ENCODE measurements around the gene CBFA2T2.

The CBFA2T2 gene

GRCh38 chr20:33651562-33652048, 161.7 kb downstream of the CBFA2T2 start:
- H3K4me3 Mint-ChIP-seq, result no peak overlapping the region
- ATAC-seq (replicated peaks; ENCODE audit: extremely low read depth, poor library complexity, severe bottlenecking) (no peak), DNase-seq (ENCODE audit: low spot score in 2 of 2) (no peak)
- H3K4me1 Mint-ChIP-seq, result peaks cover 15% of the 10 kb centered on the region
- H3K27me3 Mint-ChIP-seq, result no peaks in the 10 kb centered on the region
- peaks cover 2% of the 10 kb centered on the region for H3K36me3 Mint-ChIP-seq (ENCODE audit: insufficient read depth)
- H3K27ac Mint-ChIP-seq (ENCODE audit: low read depth), result no peak overlapping the region
- H3K9me3 Mint-ChIP-seq, result no peaks in the 10 kb centered on the region

- no peak for DNase-seq (ENCODE audit: low spot score in 2 of 2)
- H3K4me1 Mint-ChIP-seq, result peaks cover 5% of the 10 kb centered on the region
- no peak overlapping the region for H3K27ac Mint-ChIP-seq (ENCODE audit: low read depth)
These were observed 163.5 kb downstream of the CBFA2T2 start for GRCh38 chr20:33653218-33653899.

GRCh38 chr20:33653900-33654596, 164.2 kb downstream of the CBFA2T2 start:
- Mint-ChIP-seq H3K27ac (ENCODE audit: low read depth) (no peak overlapping the region), H3K9me3 (no peaks in the 10 kb centered on the region), H3K4me1 (no peaks in the 10 kb centered on the region), H3K36me3 (ENCODE audit: insufficient read depth) (no peaks in the 10 kb centered on the region), H3K4me3 (no peak overlapping the region), H3K27me3 (no peaks in the 10 kb centered on the region)
- ATAC-seq (replicated peaks; ENCODE audit: extremely low read depth, poor library complexity, severe bottlenecking), result no peak
- no peak for DNase-seq (ENCODE audit: low spot score in 2 of 2)

More at GRCh38 chr20:33653218-33653899, 163.5 kb downstream of the CBFA2T2 start:
- no peak overlapping the region for H3K4me3 Mint-ChIP-seq
- H3K27me3 Mint-ChIP-seq, result no peaks in the 10 kb centered on the region
- H3K9me3 Mint-ChIP-seq, result no peaks in the 10 kb centered on the region
- H3K36me3 Mint-ChIP-seq (ENCODE audit: insufficient read depth), result no peaks in the 10 kb centered on the region
- ATAC-seq (replicated peaks; ENCODE audit: extremely low read depth, poor library complexity, severe bottlenecking), result peak; percentile 28

- DNase-seq (ENCODE audit: low spot score in 2 of 2) (no peak), ATAC-seq (replicated peaks; ENCODE audit: extremely low read depth, poor library complexity, severe bottlenecking) (no peak)
- no peaks in the 10 kb centered on the region for H3K4me1 Mint-ChIP-seq
- no peak overlapping the region for H3K4me3 Mint-ChIP-seq
- no peaks in the 10 kb centered on the region for H3K9me3 Mint-ChIP-seq
- peak overlapping the region; percentile 84 for H3K27ac Mint-ChIP-seq (ENCODE audit: low read depth)
- H3K36me3 Mint-ChIP-seq (ENCODE audit: insufficient read depth), result no peaks in the 10 kb centered on the region
- no peaks in the 10 kb centered on the region for H3K27me3 Mint-ChIP-seq
These were observed 164.8 kb downstream of the CBFA2T2 start for GRCh38 chr20:33654680-33655161.

- Mint-ChIP-seq H3K9me3 (no peaks in the 10 kb centered on the region), H3K4me3 (no peak overlapping the region), H3K27ac (ENCODE audit: low read depth) (peak overlapping the region; percentile 84), H3K36me3 (ENCODE audit: insufficient read depth) (no peaks in the 10 kb centered on the region), H3K27me3 (no peaks in the 10 kb centered on the region), H3K4me1 (no peaks in the 10 kb centered on the region)
- DNase-seq (ENCODE audit: low spot score in 2 of 2) (no peak), ATAC-seq (replicated peaks; ENCODE audit: extremely low read depth, poor library complexity, severe bottlenecking) (no peak)
These were observed 165.3 kb downstream of the CBFA2T2 start for GRCh38 chr20:33655164-33655563.

GRCh38 chr20:33656010-33656782, 166.3 kb downstream of the CBFA2T2 start:
- Mint-ChIP-seq H3K27ac (ENCODE audit: low read depth) (no peak overlapping the region), H3K36me3 (ENCODE audit: insufficient read depth) (no peaks in the 10 kb centered on the region), H3K9me3 (no peaks in the 10 kb centered on the region), H3K27me3 (no peaks in the 10 kb centered on the region), H3K4me3 (no peak overlapping the region), H3K4me1 (no peaks in the 10 kb centered on the region)
- no peak for ATAC-seq (replicated peaks; ENCODE audit: extremely low read depth, poor library complexity, severe bottlenecking)
- no peak for DNase-seq (ENCODE audit: low spot score in 2 of 2)

- Mint-ChIP-seq H3K27me3 (no peaks in the 10 kb centered on the region), H3K9me3 (no peaks in the 10 kb centered on the region), H3K4me3 (no peak overlapping the region), H3K27ac (ENCODE audit: low read depth) (no peak overlapping the region), H3K36me3 (ENCODE audit: insufficient read depth) (no peaks in the 10 kb centered on the region), H3K4me1 (no peaks in the 10 kb centered on the region)
- DNase-seq (ENCODE audit: low spot score in 2 of 2) (no peak), ATAC-seq (replicated peaks; ENCODE audit: extremely low read depth, poor library complexity, severe bottlenecking) (no peak)
These were observed 167.1 kb downstream of the CBFA2T2 start for GRCh38 chr20:33656783-33657703.

GRCh38 chr20:33657704-33658095, 167.8 kb downstream of the CBFA2T2 start:
- DNase-seq (ENCODE audit: low spot score in 2 of 2) (no peak), ATAC-seq (replicated peaks; ENCODE audit: extremely low read depth, poor library complexity, severe bottlenecking) (no peak)
- no peaks in the 10 kb centered on the region for H3K9me3 Mint-ChIP-seq
- H3K4me1 Mint-ChIP-seq, result peaks cover 2% of the 10 kb centered on the region
- peaks cover 1% of the 10 kb centered on the region for H3K36me3 Mint-ChIP-seq (ENCODE audit: insufficient read depth)
- H3K4me3 Mint-ChIP-seq, result no peak overlapping the region
- H3K27me3 Mint-ChIP-seq, result no peaks in the 10 kb centered on the region
- H3K27ac Mint-ChIP-seq (ENCODE audit: low read depth), result no peak overlapping the region

GRCh38 chr20:33658510-33658909, 168.6 kb downstream of the CBFA2T2 start:
- H3K4me1 Mint-ChIP-seq, result peaks cover 6% of the 10 kb centered on the region
- peaks cover 7% of the 10 kb centered on the region for H3K36me3 Mint-ChIP-seq (ENCODE audit: insufficient read depth)
- no peak overlapping the region for H3K4me3 Mint-ChIP-seq
- no peaks in the 10 kb centered on the region for H3K9me3 Mint-ChIP-seq
- ATAC-seq (replicated peaks; ENCODE audit: extremely low read depth, poor library complexity, severe bottlenecking) (no peak), DNase-seq (ENCODE audit: low spot score in 2 of 2) (no peak)
- no peak overlapping the region for H3K27ac Mint-ChIP-seq (ENCODE audit: low read depth)
- H3K27me3 Mint-ChIP-seq, result no peaks in the 10 kb centered on the region

GRCh38 chr20:33658929-33659328, 169.0 kb downstream of the CBFA2T2 start:
- no peaks in the 10 kb centered on the region for H3K27me3 Mint-ChIP-seq
- H3K27ac Mint-ChIP-seq (ENCODE audit: low read depth), result no peak overlapping the region
- peaks cover 8% of the 10 kb centered on the region for H3K4me1 Mint-ChIP-seq
- DNase-seq (ENCODE audit: low spot score in 2 of 2), result no peak
- ATAC-seq (replicated peaks; ENCODE audit: extremely low read depth, poor library complexity, severe bottlenecking), result no peak
- no peak overlapping the region for H3K4me3 Mint-ChIP-seq
- H3K9me3 Mint-ChIP-seq, result no peaks in the 10 kb centered on the region
- peaks cover 7% of the 10 kb centered on the region for H3K36me3 Mint-ChIP-seq (ENCODE audit: insufficient read depth)

GRCh38 chr20:33659341-33660034, 169.6 kb downstream of the CBFA2T2 start:
- no peak for DNase-seq (ENCODE audit: low spot score in 2 of 2)
- Mint-ChIP-seq H3K9me3 (no peaks in the 10 kb centered on the region), H3K4me3 (no peak overlapping the region), H3K27ac (ENCODE audit: low read depth) (no peak overlapping the region), H3K36me3 (ENCODE audit: insufficient read depth) (peaks cover 9% of the 10 kb centered on the region), H3K4me1 (peaks cover 13% of the 10 kb centered on the region), H3K27me3 (no peaks in the 10 kb centered on the region)
- no peak for ATAC-seq (replicated peaks; ENCODE audit: extremely low read depth, poor library complexity, severe bottlenecking)

Measured in central memory CD8-positive, alpha-beta T cell (primary cell).